A549 (cell line): ENCODE data around the gene COQ10A. TPM values are rescaled to one million over a fixed set of nuclear protein-coding genes. Genes with fewer than 3 reads are reported as not detected.
A peak's percentile ranks its signal among the peaks of the same experiment; 100 is the strongest.

Experiments
- ATAC-seq, 2 experiments: fragments of 200-7000 bp in 1 of 2; fragments of >200 bp in 1 of 2; cut with Nextera tagmentation in 1 of 2; cut with Tn5 transposase in 1 of 2; 3 replicates each; pipeline versions ENCODE4 v1.8.0 to v1.9.1; 2018 to 2020; ENCODE audit warnings: mild to moderate bottlenecking in 1 of 2, moderate library complexity in 1 of 2
- CTCF ChIA-PET: fragments of 300-600 bp; sonication (Branson Sonifier 250); formaldehyde crosslinking; extraction: SDS; loops from one replicate; lab custom pipeline; 2021; ENCODE audit warnings: antibody characterized with exemption, inconsistent platforms; lab: Yijun Ruan, JAX
- POLR2A ChIA-PET: fragments of 350-600 bp; formaldehyde crosslinking; extraction: SDS; loops from one replicate; lab custom pipeline; 2021; ENCODE audit warnings: antibody characterized with exemption, inconsistent platforms; lab: Yijun Ruan, JAX
- DNase-seq, 2 experiments: peaks; one replicate each; pipeline versions ENCODE4 v3.0.0 to v3.0.0-alpha.2; 2011 to 2016; ENCODE audit warnings: low read depth in 1 of 2, low spot score in 1 of 2
- FAIRE-seq: peaks from 2 replicates; lab custom pipeline; 2011; peaks lifted over from hg19 to GRCh38; lab: Jason Lieb, UNC
- H3K27ac ChIP-seq, 2 experiments: fragments of >200 bp; sonication (Bioruptor Twin); formaldehyde crosslinking; 3 replicates each; pipeline ENCODE4 v1.5.1; 2016 to 2017
- H3K4me1 ChIP-seq: fragments of >200 bp; sonication (Bioruptor Twin); formaldehyde crosslinking; 3 replicates; pipeline ENCODE4 v1.6.1; 2016
- H3K4me2 ChIP-seq: fragments of >200 bp; sonication (Bioruptor Twin); formaldehyde crosslinking; 3 replicates; pipeline ENCODE4 v1.6.1; 2016
- H3K4me3 ChIP-seq: fragments of >200 bp; sonication (Bioruptor Twin); formaldehyde crosslinking; 3 replicates; pipeline ENCODE4 v1.5.1; 2016
- H3K9me3 ChIP-seq: fragments of >200 bp; sonication (Bioruptor Twin); formaldehyde crosslinking; 3 replicates; pipeline ENCODE4 v1.6.1; 2016
- CBX2 ChIP-seq: fragments of 200-600 bp; sonication (generic); IDR thresholded peaks from 2 replicates; pipeline ENCODE4 v1.6.1; 2016; ENCODE audit warnings: low read depth, mild to moderate bottlenecking, borderline replicate concordance
- CBX8 ChIP-seq: fragments of 200-600 bp; sonication (generic); IDR thresholded peaks from 2 replicates; pipeline ENCODE4 v1.6.1; 2016
- CEBPB ChIP-seq, 2 experiments: fragments of >200 bp in 1 of 2; sonication (Bioruptor Twin) in 1 of 2; formaldehyde crosslinking in 1 of 2; IDR thresholded peaks; 2 replicates each; pipeline ENCODE4 v1.6.1; 2012 to 2016
- EHMT2 ChIP-seq: fragments of 200-600 bp; sonication (generic); IDR thresholded peaks from 2 replicates; pipeline ENCODE4 v1.6.1; 2016; ENCODE audit warnings: antibody characterized with exemption, low read depth, mild to moderate bottlenecking, moderate library complexity
- EP300 ChIP-seq, 2 experiments: fragments of >200 bp; sonication (Bioruptor Twin); formaldehyde crosslinking; IDR thresholded peaks; 2 replicates in 1 of 2; 3 replicates in 1 of 2; pipeline ENCODE4 v1.6.1; 2016 to 2017
- ESRRA ChIP-seq: fragments of 150-350 bp; IDR thresholded peaks from 2 replicates; pipeline ENCODE4 v1.6.1; 2014; ENCODE audit warnings: mild to moderate bottlenecking, low read length, borderline replicate concordance
- FOSB ChIP-seq: fragments of 250-450 bp; sonication (Bioruptor Pico); IDR thresholded peaks from 2 replicates; pipeline ENCODE4 v1.5.0; 2020; ENCODE audit warnings: mild to moderate bottlenecking, moderate library complexity
- FOSL2 ChIP-seq, 2 experiments: fragments of 450-650 bp in 1 of 2; fragments of >200 bp in 1 of 2; sonication (Bioruptor Twin) in 1 of 2; formaldehyde crosslinking; IDR thresholded peaks; 2 replicates each; pipeline versions ENCODE4 v1.5.0 to v1.6.1; 2016 to 2020; ENCODE audit warnings: mild to moderate bottlenecking in 1 of 2, moderate library complexity in 1 of 2
- FOXS1 ChIP-seq: fragments of 250-450 bp; sonication (Bioruptor Pico); IDR thresholded peaks from 2 replicates; pipeline ENCODE4 v1.5.0; 2020; ENCODE audit warnings: mild to moderate bottlenecking, moderate library complexity
- HEYL ChIP-seq: fragments of 250-450 bp; sonication (Bioruptor Pico); IDR thresholded peaks from 2 replicates; pipeline ENCODE4 v1.8.0; 2021; ENCODE audit warnings: mild to moderate bottlenecking, moderate library complexity
- HMGXB4 ChIP-seq: fragments of 250-450 bp; sonication (Bioruptor Pico); IDR thresholded peaks from 2 replicates; pipeline ENCODE4 v1.5.0; 2021; ENCODE audit warnings: mild to moderate bottlenecking, moderate library complexity, borderline replicate concordance
- HOXA7 ChIP-seq: fragments of 250-450 bp; sonication (Bioruptor Pico); IDR thresholded peaks from 2 replicates; pipeline ENCODE4 v1.5.0; 2020; ENCODE audit warnings: mild to moderate bottlenecking, moderate library complexity
- HOXB13 ChIP-seq: fragments of 250-450 bp; sonication (Bioruptor Pico); IDR thresholded peaks from 2 replicates; pipeline ENCODE4 v1.5.0; 2020; ENCODE audit warnings: low read depth, mild to moderate bottlenecking, moderate library complexity
- JUN ChIP-seq, 2 experiments: fragments of >200 bp; sonication (Bioruptor Twin); formaldehyde crosslinking; IDR thresholded peaks; 2 replicates in 1 of 2; 3 replicates in 1 of 2; pipeline ENCODE4 v1.6.1; 2016 to 2017
- KDM5A ChIP-seq: fragments of 200-600 bp; sonication (generic); IDR thresholded peaks from 2 replicates; pipeline ENCODE4 v1.6.1; 2016; ENCODE audit warnings: antibody characterized with exemption, mild to moderate bottlenecking
- MAFK ChIP-seq: fragments of 450-650 bp; IDR thresholded peaks from 2 replicates; pipeline ENCODE4 v1.6.1; 2014; ENCODE audit not compliant: partially characterized antibody
- MYC ChIP-seq: IDR thresholded peaks from 2 replicates; pipeline ENCODE4 v1.6.1; 2012; ENCODE audit warnings: mild to moderate bottlenecking, inconsistent platforms, low read length, improper control_type of control experiment, borderline replicate concordance
- NFE2L2 ChIP-seq: fragments of 150-350 bp; conservative IDR thresholded peaks from 2 replicates; pipeline ENCODE4 v1.6.1; 2014; ENCODE audit warnings: low read length
- PBX3 ChIP-seq: IDR thresholded peaks from 2 replicates; pipeline ENCODE4 v1.6.1; 2012
- POLR2A ChIP-seq: IDR thresholded peaks from 2 replicates; pipeline ENCODE4 v1.6.1; 2012; ENCODE audit warnings: mild to moderate bottlenecking, low read length
- RAD21 ChIP-seq, 2 experiments: fragments of >200 bp in 1 of 2; sonication (Bioruptor Twin) in 1 of 2; formaldehyde crosslinking in 1 of 2; IDR thresholded peaks in 1 of 2; conservative IDR thresholded peaks in 1 of 2; 2 replicates in 1 of 2; 3 replicates in 1 of 2; pipeline ENCODE4 v1.6.1; 2012 to 2018; ENCODE audit warnings: inconsistent platforms in 1 of 2
- RNF2 ChIP-seq: fragments of 200-600 bp; sonication (generic); IDR thresholded peaks from 2 replicates; pipeline ENCODE4 v1.6.1; 2016; ENCODE audit warnings: low read depth, mild to moderate bottlenecking, antibody characterized with exemption, moderate library complexity, borderline replicate concordance
- SMC3 ChIP-seq: fragments of >200 bp; sonication (Bioruptor Twin); formaldehyde crosslinking; IDR thresholded peaks from 3 replicates; pipeline ENCODE4 v1.6.1; 2018; ENCODE audit warnings: inconsistent platforms
- TP53 ChIP-seq: fragments of 250-450 bp; sonication (Bioruptor Pico); IDR thresholded peaks from 2 replicates; pipeline ENCODE4 v1.5.0; 2021; ENCODE audit warnings: mild to moderate bottlenecking, moderate library complexity
- USF2 ChIP-seq: fragments of 450-650 bp; IDR thresholded peaks from 2 replicates; pipeline ENCODE4 v1.6.1; 2014; ENCODE audit warnings: antibody characterized with exemption
- ZNF302 ChIP-seq: fragments of 250-450 bp; sonication (Bioruptor Pico); IDR thresholded peaks from 2 replicates; pipeline ENCODE4 v1.9.0; 2021; ENCODE audit warnings: inconsistent platforms, mild to moderate bottlenecking, moderate library complexity
- WGBS: methylation state at CpG from one replicate; pipeline ENCODE4 v1.1.6; 2017; ENCODE audit errors: missing lambda C conversion rate; 5-methylcytosine and 5-hydroxymethylcytosine counted together
- polyA plus RNA-seq, 4 experiments: library from polyadenylated mRNA; depleted of rRNA in 3 of 4; stranded (reverse); fragments of >200 nt; fragmentation: RNase III in 1 of 4; extraction: RNeasy Plus Mini Kit Qiagen cat#74134 plus additional on column Dnase treatment in 1 of 4; gene quantifications; 2 replicates in 3 of 4; 3 replicates in 1 of 4; pipeline ENCODE4 v1.2.3, GENCODE V29; 2011 to 2017
- TF ChIP-seq, protein P1 (sequence below): IDR thresholded peaks from 2 replicates; pipeline ENCODE4 v1.6.1; 2012; ENCODE audit warnings: low read depth, borderline replicate concordance

Gene COQ10A
- polyA plus RNA-seq, 2 of the 4 experiments (the other 2 are of a cell fraction), result 23.5 to 40.9 TPM

- TF ChIP-seq PBX3 (no peak), CEBPB (IDR thresholded peaks at IDR 0.05) (no peak), MYC (no peak), POLR2A (no peak), CBX8 (no peak), USF2 (no peak), CBX2 (no peak)
- TF ChIP-seq, protein P1, sequence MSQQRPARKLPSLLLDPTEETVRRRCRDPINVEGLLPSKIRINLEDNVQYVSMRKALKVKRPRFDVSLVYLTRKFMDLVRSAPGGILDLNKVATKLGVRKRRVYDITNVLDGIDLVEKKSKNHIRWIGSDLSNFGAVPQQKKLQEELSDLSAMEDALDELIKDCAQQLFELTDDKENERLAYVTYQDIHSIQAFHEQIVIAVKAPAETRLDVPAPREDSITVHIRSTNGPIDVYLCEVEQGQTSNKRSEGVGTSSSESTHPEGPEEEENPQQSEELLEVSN, result no peak
- TF ChIP-seq, all 56 proteins: peak for 0
These were observed 14.1 kb upstream of the COQ10A start (continued) for GRCh38 chr12:56252649-56253048.

GRCh38 chr12:56253091-56253490 lies 13.7 kb upstream of the COQ10A start:
- no peak overlapping the region for H3K4me2 ChIP-seq
- TF ChIP-seq ZNF302, result no peak
- no peak for TF ChIP-seq EHMT2
- TF ChIP-seq RNF2, result no peak
- no peak for TF ChIP-seq SMC3
- TF ChIP-seq EP300 (IDR thresholded peaks at IDR 0.05), result no peak
- TF ChIP-seq TP53, result no peak
- TF ChIP-seq CBX8, result no peak
- TF ChIP-seq NFE2L2, result no peak
- no peak for TF ChIP-seq JUN (IDR thresholded peaks at IDR 0.05)
- TF ChIP-seq HOXB13 (CRISPR knock-in tag), result no peak
- no peak for TF ChIP-seq MAFK
- TF ChIP-seq KDM5A, result no peak
- TF ChIP-seq HMGXB4 (CRISPR knock-in tag), result no peak
- no peak for TF ChIP-seq FOXS1
- TF ChIP-seq FOSL2 (IDR thresholded peaks at IDR 0.05), result no peak
- TF ChIP-seq FOSL2 (CRISPR knock-in tag; IDR thresholded peaks at IDR 0.05), result no peak
- no peak for TF ChIP-seq FOSB (CRISPR knock-in tag)
- TF ChIP-seq, all 56 proteins: peak for 0
- CTCF ChIA-PET, result interaction anchor here (0.6 to 14.6 kb wide), 8 partner anchors 17 to 82 kb away, joined by 3 to 146 read pairs (median 6); partner anchors contain the start of genes COQ10A, RNF41 and SMARCC2
- POLR2A ChIA-PET, result interaction anchor here (1.4 kb wide), 1 partner anchor 31 kb away, joined by 3 read pairs; the partner anchor contains the start of gene RNF41
- 93% methylated on average over 11 of the region's 11 CpGs for WGBS
- Histone ChIP-seq H3K9me3 (no peaks in the 10 kb centered on the region), H3K4me3 (no peak overlapping the region), H3K27ac (no peak overlapping the region), H3K4me1 (peaks cover 15% of the 10 kb centered on the region)
- DNase-seq, result no peak
- no peak for ATAC-seq
- FAIRE-seq, result no peak

DNA sequence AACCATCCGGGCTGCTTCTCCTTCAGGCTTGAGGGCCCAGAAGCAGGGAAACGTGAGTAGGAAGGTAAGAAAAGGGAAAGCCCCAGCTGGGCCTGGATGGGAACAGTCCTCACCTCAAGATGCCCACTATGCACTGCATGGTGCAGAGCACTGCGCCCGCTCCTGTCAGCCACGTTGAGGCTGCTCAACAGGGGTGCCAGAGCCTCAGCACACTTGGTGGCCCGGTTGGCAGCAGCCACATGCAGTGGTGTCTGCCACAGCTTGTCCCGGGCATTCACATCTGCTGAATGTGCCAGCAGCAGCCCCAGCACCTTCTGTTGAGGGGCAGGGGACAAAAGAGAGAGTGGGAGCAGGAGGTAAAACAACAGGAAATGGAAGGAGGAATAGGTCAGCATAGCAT lies 11.1 kb upstream of the COQ10A start:
- no peak for FAIRE-seq
- DNase-seq, result no peak
- no peak for TF ChIP-seq HOXA7
- TF ChIP-seq HEYL, result no peak
- no peak for TF ChIP-seq ESRRA
- TF ChIP-seq RAD21 (conservative IDR thresholded peaks at IDR 0.05 in 1 of 2, IDR thresholded peaks at IDR 0.05 in 1 of 2), result no peak
- TF ChIP-seq HMGXB4 (CRISPR knock-in tag), result no peak
- TF ChIP-seq, all 56 proteins: peak for 0
- no peak overlapping the region for H3K4me3 ChIP-seq
- H3K27ac ChIP-seq, result peak overlapping the region in 1 of 2 experiments; percentile 97; a peak in 2 of 6 replicates
- POLR2A ChIA-PET, result no interaction called here
- ATAC-seq, result no peak
- no peaks in the 10 kb centered on the region for H3K9me3 ChIP-seq
- 85% methylated on average over 7 of the region's 7 CpGs for WGBS
- CTCF ChIA-PET, result interaction anchor here (1.0 to 14.6 kb wide), 10 partner anchors 8 to 130 kb away, joined by 3 to 146 read pairs (median 14); partner anchors contain the start of genes COQ10A and SMARCC2
- H3K4me1 ChIP-seq, result peaks cover 26% of the 10 kb centered on the region
- peak overlapping the region; percentile 79; the same call in 1 of the 3 replicates for H3K4me2 ChIP-seq
